ENCODE measurements around the gene ZNF593. TPM values are rescaled to one million over a fixed set of nuclear protein-coding genes. Genes with fewer than 3 reads are reported as not detected.

ZNF593 gene
- total RNA-seq, 3 donors from 2014 or later: 14.8 to 21.4 (median 17.9) TPM

DNA sequence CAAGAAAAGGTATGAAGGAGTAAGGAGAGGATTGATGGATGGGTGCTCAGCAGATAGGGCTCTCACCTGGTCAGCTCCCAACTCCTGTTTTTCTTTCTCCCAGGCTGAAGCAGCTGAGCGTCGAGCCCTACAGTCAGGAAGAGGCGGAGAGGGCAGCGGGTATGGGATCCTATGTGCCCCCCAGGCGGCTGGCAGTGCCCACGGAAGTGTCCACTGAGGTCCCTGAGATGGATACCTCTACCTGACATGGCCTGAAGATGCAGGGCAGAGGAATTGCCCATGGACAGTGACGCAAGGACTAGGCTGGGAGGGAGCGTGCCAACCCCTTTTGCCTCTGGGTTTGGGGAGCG lies 739 bp downstream of the ZNF593 start:
- ATAC-seq (peak; percentile 15), DNase-seq (no peak)
- peak overlapping the region; percentile 40 for H3K4me3 ChIP-seq
- intact Hi-C loops (cut with DNase I, micrococcal nuclease): no loop called here
- H3K9me3 ChIP-seq: no peaks in the 10 kb centered on the region
- H3K4me1 ChIP-seq (ENCODE audit: low read depth): peaks cover 6% of the 10 kb centered on the region
- H3K36me3 ChIP-seq (ENCODE audit: low read depth): no peaks in the 10 kb centered on the region
- TF ChIP-seq, protein P1, sequence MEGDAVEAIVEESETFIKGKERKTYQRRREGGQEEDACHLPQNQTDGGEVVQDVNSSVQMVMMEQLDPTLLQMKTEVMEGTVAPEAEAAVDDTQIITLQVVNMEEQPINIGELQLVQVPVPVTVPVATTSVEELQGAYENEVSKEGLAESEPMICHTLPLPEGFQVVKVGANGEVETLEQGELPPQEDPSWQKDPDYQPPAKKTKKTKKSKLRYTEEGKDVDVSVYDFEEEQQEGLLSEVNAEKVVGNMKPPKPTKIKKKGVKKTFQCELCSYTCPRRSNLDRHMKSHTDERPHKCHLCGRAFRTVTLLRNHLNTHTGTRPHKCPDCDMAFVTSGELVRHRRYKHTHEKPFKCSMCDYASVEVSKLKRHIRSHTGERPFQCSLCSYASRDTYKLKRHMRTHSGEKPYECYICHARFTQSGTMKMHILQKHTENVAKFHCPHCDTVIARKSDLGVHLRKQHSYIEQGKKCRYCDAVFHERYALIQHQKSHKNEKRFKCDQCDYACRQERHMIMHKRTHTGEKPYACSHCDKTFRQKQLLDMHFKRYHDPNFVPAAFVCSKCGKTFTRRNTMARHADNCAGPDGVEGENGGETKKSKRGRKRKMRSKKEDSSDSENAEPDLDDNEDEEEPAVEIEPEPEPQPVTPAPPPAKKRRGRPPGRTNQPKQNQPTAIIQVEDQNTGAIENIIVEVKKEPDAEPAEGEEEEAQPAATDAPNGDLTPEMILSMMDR (IDR thresholded peaks at IDR 0.05): no peak

DNA sequence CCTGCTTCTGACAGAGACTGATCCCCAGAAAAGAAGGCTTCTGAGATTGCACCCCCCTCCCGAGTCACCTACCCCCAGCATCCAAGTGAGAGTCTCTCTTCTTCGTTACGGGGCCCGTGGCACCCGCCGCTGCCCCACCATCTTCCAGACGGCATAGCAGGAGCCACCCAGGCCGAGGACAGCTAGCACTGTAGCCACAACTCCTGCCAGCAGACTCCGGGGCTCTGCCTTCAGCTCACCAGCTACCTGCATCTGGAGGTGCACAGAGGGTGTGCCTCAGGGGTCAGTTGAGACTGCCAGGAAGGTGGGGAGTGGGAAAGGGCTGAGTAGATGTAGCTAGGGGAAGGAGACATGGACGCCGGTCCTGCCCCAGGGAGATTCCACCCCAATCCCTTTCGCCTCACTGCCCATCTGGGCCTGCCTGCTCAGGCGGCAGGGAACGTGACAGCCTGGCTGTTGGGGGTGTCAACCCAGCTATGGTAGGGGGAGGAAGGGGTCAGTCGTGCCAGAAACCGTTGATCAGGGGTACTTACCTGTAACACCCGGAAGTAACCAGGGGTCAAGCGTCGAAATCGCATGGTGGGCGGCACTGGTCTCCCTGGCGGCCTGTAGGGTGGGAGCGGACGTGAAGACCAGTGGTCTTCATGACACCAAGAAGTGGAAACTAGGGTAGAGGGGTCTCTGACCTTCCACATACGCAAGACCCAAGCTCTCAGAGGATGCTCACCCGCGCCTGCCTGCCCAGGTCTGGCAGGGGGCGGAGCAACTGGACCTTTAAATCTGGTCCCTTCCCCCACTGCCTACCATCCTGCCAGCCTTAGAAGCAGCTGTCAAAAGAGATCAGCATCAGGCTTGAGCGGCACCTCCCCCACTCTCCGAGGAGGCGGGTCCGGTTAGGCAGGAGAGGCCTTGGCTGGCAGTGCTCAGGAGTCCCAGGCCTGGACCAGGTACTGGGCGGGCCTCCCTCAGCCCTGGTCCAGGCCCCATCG lies 1.7 kb downstream of the ZNF593 start, which contains the start of gene ZNF593OS:
Gene ZNF593OS, minus strand, starts transcription at position 749 of the 989 bp plus-strand sequence. Its CDS starts 171 bp downstream, at position 578.
- Histone ChIP-seq H3K4me1 (ENCODE audit: low read depth) (peaks cover 6% of the 10 kb centered on the region), H3K9me3 (no peaks in the 10 kb centered on the region), H3K36me3 (ENCODE audit: low read depth) (no peaks in the 10 kb centered on the region), H3K4me3 (no peak within 1 kb of the TSS)
- intact Hi-C loops (cut with DNase I, micrococcal nuclease): no loop called here
- no peak for DNase-seq
- TF ChIP-seq, protein P1 (IDR thresholded peaks at IDR 0.05): no peak
- no peak for ATAC-seq

DNA sequence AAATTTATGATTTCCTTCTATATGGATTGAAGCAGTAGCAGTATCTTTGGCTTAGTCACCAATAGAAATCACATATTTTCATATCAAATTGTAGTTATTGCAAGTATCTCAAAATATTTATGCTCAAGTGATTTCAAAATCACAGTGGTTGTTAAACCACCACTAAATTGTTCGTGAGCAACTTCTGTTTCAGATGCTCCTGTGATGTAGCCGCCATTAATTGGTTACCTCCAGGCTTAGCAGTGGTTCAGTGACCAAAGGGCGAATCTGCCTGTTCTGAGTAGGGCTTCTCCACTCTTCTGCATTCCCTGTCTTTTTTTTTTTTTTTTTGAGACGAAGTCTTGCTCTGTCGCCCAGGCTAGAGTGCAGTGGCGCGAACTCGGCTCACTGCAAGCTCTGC lies 5.6 kb downstream of the ZNF593 start:
- no peak for DNase-seq
- TF ChIP-seq, protein P1 (IDR thresholded peaks at IDR 0.05): no peak
- no peak for ATAC-seq
- intact Hi-C loops (cut with DNase I, micrococcal nuclease): no loop called here
- Histone ChIP-seq H3K4me1 (ENCODE audit: low read depth) (peaks cover 2% of the 10 kb centered on the region), H3K36me3 (ENCODE audit: low read depth) (no peaks in the 10 kb centered on the region), H3K9me3 (no peaks in the 10 kb centered on the region), H3K4me3 (no peak overlapping the region)

DNA sequence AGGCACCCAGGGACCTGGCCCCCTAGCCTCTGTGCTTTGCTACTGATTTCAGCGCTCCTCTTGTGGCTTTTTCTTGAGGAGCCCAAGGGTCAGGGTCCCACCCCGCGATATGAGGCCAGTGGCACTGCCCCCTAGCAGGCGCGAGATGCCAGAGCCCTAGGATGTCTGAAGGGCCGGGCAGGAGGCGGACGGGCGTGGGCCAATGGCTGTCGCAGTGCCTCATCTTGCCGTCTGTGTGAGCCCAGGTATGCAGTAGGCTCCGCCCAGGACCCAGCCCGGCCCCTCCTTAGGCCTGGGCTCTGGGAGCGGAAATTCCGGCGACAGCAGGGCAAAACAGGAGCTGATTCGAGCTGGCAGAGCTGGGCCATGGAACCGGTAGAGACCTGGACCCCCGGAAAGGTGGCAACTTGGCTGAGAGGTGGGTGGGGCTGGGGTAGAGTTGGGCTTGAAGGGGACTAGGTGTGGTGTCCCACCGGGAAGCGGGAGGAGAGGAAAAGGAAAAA lies 7.5 kb downstream of the ZNF593 start, which contains the start of gene CNKSR1:
Gene CNKSR1, plus strand, starts transcription at position 310 of the 503 bp plus-strand sequence. Its CDS starts 57 bp downstream, at position 367.
- ATAC-seq (peak; percentile 98), DNase-seq (peak; percentile 90 to 92 (median 92))
- Histone ChIP-seq H3K9me3 (no peaks in the 10 kb centered on the region), H3K4me3 (no peak within 1 kb of the TSS), H3K4me1 (ENCODE audit: low read depth) (no peaks in the 10 kb centered on the region), H3K36me3 (ENCODE audit: low read depth) (peaks cover 7% of the 10 kb centered on the region)
- intact Hi-C loops (cut with DNase I, micrococcal nuclease): no loop called here
- TF ChIP-seq, protein P1 (IDR thresholded peaks at IDR 0.05): no peak

DNA sequence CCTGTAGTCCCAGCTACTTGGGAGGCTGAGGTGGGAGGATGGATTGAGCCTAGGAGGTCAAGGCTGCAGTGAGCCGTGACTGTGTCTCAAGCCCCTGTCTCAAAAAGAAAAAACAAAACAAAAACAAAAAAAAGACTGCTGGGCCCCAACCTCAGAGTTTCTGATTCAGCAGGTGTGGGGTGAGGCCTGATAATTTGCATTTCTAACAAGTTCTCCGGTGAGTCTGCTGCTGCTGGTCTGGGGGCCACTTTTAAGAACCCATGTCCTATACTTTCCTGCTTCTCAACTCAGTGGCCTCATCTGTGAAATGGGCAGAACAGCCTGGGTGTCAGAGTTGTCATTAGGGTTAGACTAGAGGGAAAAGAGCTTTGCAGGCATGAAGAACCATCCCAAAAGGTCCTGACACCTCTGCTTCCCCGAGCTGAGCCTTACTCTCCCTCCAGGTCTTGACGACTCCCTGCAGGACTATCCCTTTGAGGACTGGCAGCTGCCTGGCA lies 10.3 kb downstream of the ZNF593 start:
- intact Hi-C loops (cut with DNase I, micrococcal nuclease): no loop called here
- Histone ChIP-seq H3K4me1 (ENCODE audit: low read depth) (no peaks in the 10 kb centered on the region), H3K4me3 (no peak overlapping the region), H3K9me3 (no peaks in the 10 kb centered on the region), H3K36me3 (ENCODE audit: low read depth) (peaks cover 7% of the 10 kb centered on the region)
- TF ChIP-seq, protein P1 (IDR thresholded peaks at IDR 0.05): no peak
- DNase-seq: peak in 1 of 3 donors; percentile 11
- no peak for ATAC-seq

Data from mucosa of descending colon (tissue), 3 donors.